Kidney glomerular epithelial cell (primary cell): ENCODE results near the gene ATF7IP.
"Not testable (repeated sequence)": the region's sequence is repeated elsewhere in the genome, so short reads cannot be mapped to it uniquely, and the experiment has no call there.

Experiments used
- DNase-seq: peaks from one replicate; lab custom pipeline; 2025; lab: John Stamatoyannopoulos, UW

ATF7IP gene, protein sequence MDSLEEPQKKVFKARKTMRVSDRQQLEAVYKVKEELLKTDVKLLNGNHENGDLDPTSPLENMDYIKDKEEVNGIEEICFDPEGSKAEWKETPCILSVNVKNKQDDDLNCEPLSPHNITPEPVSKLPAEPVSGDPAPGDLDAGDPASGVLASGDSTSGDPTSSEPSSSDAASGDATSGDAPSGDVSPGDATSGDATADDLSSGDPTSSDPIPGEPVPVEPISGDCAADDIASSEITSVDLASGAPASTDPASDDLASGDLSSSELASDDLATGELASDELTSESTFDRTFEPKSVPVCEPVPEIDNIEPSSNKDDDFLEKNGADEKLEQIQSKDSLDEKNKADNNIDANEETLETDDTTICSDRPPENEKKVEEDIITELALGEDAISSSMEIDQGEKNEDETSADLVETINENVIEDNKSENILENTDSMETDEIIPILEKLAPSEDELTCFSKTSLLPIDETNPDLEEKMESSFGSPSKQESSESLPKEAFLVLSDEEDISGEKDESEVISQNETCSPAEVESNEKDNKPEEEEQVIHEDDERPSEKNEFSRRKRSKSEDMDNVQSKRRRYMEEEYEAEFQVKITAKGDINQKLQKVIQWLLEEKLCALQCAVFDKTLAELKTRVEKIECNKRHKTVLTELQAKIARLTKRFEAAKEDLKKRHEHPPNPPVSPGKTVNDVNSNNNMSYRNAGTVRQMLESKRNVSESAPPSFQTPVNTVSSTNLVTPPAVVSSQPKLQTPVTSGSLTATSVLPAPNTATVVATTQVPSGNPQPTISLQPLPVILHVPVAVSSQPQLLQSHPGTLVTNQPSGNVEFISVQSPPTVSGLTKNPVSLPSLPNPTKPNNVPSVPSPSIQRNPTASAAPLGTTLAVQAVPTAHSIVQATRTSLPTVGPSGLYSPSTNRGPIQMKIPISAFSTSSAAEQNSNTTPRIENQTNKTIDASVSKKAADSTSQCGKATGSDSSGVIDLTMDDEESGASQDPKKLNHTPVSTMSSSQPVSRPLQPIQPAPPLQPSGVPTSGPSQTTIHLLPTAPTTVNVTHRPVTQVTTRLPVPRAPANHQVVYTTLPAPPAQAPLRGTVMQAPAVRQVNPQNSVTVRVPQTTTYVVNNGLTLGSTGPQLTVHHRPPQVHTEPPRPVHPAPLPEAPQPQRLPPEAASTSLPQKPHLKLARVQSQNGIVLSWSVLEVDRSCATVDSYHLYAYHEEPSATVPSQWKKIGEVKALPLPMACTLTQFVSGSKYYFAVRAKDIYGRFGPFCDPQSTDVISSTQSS

DNA sequence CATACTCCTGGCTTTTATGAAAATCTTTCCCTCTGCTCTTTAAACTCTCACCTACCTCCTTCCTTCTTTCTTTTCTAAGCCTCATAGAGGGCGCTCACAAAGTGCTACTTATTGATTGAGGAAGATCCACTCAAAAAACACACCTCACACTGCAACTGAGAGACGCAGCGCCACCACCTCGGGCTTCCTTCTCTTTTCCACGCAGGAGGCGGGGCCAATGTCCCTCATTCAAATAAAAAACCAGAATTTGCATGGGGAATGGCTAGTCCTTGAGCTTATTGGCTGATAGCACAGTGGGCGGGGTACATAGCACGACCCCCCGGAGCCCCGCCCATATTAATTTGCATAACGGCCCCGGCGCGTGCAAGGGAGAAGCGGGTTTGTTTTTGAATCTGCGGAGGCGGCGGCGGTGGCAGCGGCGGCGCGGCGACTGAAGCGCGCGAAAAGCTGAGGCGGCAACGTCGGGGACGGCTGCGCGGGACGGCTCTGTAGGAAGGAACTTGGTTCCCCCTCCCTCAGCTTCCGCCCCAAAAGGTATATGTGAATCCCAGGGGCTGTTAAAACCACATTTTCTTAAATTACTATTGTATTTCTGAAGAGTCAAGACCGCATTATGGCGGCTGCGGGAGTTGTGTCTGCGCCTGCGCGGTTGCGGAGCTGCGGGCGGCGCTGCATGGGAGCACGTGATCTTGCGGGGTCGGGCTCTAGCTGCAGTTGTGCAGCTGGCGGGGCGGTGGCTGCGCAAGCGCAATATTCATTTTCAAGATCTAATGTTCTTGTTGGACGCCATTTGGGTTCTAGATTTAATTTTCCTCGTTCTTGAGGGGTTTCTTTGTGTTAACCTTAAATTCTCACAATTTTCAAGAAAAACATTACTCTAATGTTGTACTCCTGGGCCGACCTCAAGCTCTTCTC, at the start of gene ATF7IP:
Gene ATF7IP, plus strand, starts transcription at position 389 of the 915 bp plus-strand sequence. CDS start 58,234 bp downstream, outside the sequence.
- DNase-seq: peak; percentile 93

DNA sequence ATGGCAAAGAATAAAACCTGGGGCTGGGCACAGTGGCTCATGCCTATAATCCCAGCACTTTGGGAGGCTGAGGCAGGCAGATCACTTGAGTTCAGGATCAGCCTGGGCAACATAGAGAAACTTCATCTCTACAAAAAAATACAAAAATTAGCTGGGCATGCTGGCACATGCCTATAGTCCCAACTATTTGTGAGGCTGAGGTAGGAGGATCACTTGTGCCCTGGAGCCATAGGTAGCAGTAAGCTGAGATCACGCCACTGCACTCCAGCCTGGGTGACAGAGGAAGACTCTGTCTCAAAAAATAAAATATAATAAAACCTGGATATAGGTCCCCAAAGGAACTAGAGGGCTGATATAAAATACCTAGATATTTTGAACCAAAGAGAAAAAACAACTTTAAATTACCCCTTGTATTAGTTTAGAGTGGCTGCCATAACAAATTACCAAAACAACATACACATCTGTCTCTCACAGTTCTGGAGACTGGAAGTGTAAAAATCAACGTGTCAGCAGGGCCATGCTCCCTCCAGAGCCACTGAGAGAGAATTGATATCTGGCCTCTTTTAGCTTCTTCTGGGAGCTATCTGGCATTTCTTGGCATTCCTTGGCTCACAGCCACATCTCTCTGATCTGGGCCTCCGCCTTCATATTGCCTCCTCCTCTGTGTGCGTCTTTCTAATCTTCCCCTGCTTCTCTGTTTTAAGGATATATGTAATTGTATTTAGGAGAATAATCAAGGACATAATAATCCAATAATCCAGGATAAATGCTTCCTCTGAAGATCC, 47.9 kb upstream of the ATF7IP start:
- no peak for DNase-seq

DNA sequence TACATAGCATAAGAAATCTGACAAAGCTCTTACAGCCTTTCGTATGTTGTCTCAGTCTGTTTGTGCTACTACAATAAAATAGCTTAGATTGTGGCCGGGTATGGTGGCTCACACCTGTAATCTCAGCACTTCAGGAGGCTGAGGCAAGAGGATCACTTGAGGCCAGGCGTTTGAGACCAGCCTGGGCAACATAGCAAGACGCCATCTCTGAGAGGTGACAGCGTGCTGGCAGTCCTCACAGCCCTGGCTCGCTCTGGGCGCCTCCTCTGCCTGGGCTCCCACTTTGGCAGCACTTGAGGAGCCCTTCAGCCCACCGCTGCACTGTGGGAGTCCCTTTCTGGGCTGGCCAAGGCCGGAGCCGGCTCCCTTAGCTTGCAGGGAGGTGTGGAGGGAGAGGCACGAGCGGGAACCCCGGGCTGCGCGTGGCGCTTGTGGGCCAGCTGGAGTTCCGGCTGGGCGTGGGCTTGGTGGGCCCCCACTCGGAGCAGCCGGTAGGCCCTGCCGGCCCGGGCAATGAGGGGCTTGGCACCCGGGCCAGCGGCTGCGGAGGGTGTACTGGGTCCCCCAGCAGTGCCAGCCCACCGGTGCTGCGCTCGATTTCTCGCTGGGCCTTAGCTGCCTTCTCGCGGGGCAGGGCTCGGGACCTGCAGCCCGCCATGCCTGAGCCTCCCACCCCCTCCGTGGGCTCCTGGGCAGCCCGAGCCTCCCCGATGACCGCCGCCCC, 45.6 kb upstream of the ATF7IP start:
- not testable (repeated sequence) for DNase-seq

DNA sequence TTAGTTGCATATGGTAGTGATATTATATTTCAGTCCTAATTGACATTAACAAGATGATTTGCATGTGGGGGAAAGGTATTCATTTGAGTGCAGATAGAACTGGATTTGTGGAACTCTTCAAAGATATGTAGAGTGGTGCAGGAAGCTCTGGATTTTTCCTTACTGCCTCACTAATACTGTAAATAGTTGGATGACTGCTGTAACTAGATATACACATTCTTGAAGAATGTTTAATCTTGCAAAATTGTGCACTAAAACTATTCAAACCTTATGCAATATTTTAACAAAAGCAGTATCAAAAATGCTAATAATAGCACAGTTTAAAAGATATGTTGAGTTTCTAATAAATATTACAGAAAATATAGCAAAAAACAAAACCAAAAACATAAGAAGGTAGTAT, 43.1 kb upstream of the ATF7IP start:
- DNase-seq: no peak

DNA sequence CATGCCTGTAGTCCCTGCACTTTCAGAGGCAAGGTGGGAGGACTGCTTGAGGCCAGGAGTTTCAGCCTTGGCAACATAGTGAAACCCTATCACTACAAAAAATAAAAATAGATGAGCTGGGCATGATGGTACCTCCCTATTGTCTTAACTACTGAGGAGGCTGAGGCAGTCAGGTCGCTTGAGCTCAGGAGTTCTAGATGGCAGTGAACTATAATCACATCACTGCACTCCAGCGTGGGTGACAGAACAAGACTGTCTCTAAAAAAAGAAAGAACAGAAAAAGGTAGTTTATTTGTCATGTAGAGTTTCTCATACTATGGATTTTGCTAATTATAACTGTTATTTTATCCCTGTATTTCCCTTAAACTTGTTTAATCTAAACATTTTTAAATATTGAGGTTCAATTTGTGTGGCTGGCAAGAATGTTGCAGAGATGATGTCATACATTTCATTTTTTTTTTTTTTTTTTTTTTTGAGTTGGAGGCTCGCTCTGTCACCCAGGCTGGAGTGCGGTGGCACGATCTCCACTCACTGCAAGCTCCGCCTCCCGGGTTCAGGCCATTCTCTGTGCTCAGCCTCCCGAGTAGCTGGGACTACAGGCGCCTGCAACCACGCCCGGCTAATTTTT, 39.7 kb upstream of the ATF7IP start:
- DNase-seq: no peak

DNA sequence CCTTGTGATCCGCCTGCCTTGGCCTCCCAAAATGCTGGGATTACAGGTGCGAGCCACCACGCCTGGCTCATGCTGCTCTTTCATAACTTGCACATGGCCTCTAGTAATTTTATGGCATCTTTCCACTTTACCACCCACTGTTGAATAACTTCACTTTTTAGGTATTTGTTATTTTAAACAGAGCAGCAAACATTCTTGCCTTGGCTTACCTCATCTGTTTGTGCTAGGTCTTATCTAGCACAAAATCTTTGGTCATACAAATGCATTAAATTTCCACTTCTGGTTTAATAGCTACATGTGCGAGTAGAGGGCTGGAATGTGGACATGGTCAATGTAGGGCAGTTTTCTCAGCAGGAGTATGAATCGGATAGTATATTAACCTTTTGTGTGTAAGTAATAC, 38.8 kb upstream of the ATF7IP start:
- DNase-seq: no peak

DNA sequence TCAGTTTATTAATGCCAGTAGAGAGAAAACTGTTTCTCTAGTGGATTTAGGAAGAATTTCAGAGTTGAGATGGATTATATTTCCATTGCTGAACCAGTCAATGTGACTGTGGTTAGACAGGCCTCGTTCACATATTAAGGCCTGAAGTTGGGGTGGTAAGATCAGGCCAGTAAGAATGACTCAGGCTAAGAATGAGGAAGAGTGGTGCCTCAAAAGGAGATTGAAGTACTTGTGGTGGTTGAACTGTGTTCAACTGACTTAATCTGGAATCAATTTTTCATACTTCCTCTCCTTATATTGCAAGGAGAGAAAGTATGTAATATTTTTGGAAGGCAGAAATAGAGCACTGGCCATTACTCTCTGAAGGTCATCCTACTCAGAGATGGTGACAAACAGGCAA, 37.8 kb upstream of the ATF7IP start:
- no peak for DNase-seq

DNA sequence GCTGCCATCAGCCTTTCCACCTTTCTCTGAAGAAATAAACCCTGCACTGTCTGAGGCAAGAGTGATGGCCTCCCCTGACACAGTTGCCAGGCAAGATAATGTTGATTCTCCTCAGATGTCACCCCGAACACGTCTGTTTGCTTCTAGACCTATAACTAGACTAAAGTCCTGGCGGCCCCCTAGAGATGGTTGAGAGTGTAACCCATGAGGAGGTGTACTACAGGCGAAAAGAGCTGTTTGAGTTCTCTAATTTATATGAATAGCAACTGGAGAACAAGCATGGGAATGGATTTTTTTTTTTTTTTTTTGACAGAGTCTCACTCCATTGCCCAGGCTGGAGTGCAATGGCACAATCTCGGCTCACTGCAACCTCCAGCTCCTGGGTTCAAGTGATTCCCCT, 33.0 kb upstream of the ATF7IP start:
- DNase-seq: no peak

DNA sequence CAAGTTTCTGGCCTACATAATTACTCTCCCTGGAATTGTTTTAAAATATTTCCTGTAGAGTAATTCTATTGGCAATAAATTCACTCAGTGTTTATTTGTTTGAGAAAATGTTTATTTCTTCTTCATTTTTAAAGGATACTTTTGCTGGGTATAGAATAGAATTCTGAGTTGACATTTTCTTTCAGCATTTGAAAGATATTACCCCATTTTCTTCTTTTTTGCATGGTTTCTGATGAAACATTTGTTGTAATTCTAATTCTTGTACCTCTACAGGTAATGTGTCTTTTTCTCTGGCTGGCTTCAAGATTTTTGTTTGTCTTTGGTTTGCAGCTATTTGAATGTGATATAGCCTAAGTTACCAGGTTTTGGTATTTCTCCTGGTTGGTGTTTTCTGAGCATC, 25.1 kb upstream of the ATF7IP start:
- DNase-seq: no peak

DNA sequence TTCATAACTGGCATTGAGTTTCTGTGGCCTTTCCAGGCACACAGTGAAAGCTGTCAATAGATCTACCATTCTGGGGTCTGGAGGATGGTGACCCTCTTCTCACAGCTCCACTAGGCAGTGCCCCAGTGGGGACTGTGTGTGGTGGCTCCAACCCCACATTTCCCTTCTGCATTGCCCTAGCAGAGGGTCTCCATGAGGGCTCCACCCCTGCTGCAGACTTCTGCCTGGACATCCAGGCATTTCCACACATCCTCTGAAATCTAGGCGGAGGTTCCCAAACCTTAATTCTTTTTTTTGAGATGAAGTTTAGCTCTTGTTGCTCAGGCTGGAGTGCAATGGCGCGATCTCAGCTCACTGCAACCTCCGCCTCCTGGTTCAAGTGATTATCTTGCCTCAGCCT, 14.0 kb upstream of the ATF7IP start:
- not testable (repeated sequence) for DNase-seq

DNA sequence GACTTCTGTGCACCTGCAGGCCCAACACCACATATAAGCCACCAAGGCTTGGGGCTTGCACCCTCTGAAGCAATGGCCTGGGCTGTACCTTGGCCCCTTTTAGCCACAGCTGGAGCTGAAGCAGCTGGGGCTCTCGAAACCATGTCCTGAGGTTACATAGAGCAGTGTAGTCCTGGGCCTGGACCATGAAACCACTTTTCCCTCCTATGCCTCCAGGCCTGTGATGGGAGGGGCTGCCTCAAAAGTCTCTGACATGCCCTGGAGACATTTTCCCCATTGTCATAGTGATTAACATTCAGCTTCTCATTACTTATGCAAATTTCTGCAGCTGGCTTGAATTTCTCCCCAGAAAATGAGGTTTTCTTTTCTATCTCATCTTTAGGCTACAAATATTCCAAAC, 13.4 kb upstream of the ATF7IP start:
- DNase-seq: not testable (repeated sequence)

DNA sequence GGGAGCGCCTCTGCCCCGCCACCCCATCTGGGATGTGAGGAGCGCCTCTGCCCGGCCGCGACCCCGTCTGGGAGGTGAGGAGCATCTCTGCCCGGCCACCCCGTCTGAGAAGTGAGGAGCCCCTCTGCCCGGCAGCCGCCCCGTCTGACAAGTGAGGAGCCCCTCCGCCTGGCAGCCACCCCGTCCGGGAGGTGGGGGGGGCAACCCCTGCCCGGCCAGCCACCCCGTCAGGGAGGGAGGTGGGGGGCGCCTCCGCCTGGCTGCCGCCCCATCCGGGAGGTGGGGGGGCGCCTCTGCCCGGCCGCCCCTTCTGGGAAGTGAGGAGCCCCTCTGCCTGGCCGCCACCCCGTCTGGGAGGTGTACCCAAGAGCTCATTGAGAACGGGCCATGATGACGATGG, 10.8 kb upstream of the ATF7IP start:
- DNase-seq: not testable (repeated sequence)

DNA sequence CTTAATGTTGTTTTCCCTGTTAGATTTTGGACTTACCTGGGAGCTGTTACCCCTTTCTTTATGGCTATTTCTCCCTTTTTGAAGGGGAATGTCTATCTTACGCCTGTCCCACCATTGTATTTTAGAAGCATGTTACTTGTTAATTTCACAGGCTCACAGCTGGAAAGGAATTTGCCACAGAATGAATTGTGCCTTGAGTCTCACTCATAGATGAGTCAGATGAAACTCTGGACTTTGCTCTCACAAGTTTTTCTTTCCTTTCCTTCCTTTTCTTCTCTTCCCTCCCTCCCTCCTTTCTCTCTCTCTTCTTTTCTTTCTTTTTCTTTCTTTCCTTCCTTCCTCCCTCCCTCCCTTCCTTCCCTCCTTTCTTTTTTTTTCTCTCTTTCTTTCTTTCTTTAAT, 9.3 kb upstream of the ATF7IP start:
- DNase-seq: no peak

DNA sequence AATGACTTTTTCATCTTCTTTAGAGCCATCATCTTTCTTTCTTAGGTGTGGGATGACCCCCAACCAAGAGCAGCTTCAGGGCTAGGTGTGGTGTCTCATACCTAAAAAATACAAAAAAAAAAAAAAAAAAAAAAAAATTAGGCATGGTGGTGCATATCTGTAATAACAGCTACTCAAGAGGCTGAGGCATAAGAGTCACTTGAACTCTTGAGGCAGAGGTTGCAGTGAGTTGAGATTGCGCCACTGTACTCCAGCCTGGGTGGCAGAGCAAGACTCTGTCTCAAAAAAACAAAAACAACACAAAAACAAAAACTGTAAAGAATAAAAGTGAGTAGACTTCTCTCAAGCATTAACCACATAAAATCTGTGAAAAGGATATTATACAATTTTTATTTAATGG, 8.0 kb upstream of the ATF7IP start:
- DNase-seq: no peak

DNA sequence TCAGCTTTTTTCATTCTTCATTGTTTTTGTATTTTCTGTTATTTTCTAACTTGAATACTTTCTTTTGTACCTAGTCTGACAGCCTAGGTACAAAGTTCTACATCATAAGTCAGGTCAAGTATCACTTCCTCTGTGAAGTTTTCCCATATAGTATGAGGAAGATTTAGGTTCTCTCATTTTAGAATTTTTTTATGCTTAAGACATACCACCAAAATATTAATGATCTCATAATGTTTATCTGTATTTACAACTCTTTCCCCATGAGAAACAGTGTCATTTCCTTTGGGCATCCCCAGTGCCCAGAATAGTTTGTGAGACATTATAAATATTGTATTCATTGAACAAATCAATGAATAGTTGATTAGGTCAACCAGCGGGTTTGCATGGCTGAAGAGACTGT, 3.1 kb upstream of the ATF7IP start:
- no peak for DNase-seq

DNA sequence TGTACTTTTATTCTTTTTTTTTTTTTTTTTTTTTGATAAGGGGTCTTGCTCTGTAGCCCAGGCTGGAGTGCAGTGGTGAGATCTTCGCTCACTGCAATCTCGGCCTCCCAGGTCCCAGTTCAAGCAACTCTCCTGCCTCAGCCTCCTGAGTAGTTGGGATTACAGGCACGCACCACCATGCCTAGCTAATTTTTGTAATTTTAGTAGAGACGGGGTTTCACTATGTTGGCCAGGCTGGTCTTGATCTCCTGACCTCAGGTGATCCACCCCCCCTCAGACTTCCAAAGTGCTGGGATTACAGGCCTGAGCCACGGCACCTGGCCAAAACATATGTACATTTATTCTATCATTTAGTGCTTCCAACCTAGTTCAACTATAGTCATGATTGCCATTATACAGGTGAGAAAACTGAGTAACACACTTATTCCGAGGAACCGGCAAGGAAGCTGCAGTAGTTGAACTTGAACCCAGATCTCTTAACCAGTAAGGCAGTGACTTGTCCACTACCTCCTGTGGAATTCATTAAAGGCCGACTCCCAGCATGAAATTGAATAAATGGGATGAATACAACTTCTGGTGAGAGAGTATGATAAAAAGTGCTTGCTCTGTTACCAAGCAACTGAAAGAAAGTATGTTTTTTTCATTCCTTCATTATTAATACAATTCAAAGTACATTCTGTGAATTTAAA, 755 bp upstream of the ATF7IP start:
- no peak for DNase-seq

DNA sequence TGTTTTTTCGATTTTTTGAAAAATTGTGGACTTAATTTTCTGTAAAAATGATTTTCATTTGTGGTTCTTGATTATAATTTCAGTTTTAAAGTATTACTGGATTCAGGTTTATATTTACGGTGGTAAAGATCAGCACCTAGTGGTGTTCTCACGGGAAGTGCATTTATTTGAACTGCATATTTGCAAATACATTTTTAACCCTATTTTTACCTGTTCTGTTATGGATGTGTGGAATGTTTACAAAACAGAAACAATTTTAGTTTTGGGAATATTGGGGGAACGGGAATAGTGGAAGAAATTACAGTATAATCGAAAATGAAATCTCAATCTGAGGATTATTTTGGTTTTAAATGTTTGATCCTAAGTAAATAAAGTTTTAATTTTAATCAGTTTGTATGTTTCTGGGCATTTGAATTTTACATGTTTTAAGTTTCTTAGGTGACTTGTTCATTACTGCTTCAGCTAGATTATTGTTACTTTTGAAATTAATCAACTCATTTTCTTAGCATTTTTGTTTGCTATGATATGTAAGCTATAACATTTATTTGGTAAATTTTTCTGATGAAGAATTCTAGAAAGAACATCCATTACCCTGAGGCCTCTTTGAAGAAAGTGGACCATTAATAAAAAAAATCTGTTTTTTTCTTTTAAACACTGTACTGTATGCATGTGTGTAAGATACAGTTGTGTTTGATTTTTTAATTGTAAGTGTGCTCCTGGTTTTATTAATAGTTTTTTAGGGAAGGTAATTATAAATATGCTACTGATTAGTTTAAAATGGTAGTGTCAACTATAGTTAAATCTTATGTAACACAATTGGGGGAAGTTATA, 942 bp downstream of the ATF7IP start:
- peak; percentile 88 for DNase-seq
